Measurements from ENCODE around the gene ESR2. TPM values are rescaled to one million over a fixed set of nuclear protein-coding genes. Genes with fewer than 3 reads are reported as not detected.

Gene ESR2
- total RNA-seq, 6 experiments from 2014 or later = not detected

DNA sequence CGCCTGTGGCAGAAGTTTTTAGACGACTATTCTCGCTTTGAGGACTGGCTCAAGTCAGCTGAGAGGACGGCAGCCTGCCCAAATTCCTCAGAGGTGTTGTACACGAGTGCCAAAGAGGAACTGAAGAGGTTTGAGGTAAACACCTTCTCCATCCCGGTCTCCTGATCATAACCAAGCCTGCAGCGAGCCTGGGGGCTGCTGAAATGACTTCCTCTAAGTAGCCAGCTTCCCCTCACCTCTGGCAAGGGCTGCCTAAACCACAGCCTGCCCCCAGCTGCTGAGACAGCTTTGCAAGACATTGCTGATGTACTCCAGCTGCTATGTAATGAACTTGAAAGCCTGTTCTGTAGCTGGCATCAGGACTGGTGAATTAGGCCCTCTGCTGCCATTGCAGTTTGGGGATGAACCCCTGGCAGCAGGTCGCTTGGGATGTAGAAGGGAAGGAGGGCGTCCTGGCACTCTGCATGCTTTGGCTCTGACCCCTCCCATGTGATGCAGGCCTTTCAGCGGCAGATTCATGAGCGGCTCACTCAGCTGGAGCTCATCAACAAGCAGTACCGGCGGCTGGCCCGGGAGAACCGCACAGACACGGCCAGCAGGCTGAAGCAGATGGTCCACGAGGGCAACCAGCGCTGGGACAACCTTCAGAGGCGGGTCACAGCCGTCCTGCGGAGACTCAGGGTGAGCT, 84.6 kb downstream of the ESR2 start:
- peaks cover 3% of the 10 kb centered on the region for H3K27me3 Mint-ChIP-seq (ENCODE audit: insufficient read depth)
- H3K4me3 Mint-ChIP-seq = no peak overlapping the region
- H3K9me3 Mint-ChIP-seq = no peaks in the 10 kb centered on the region
- no peak overlapping the region for H3K27ac Mint-ChIP-seq
- no peak for TF ChIP-seq CTCF (IDR thresholded peaks at IDR 0.05)
- peaks cover 9% of the 10 kb centered on the region; the same call in 1 of the 2 replicates for H3K4me1 Mint-ChIP-seq (ENCODE audit: low read depth)
- no peak for DNase-seq
- H3K36me3 Mint-ChIP-seq (ENCODE audit: low read depth) = no peaks in the 10 kb centered on the region

- peaks cover 9% of the 10 kb centered on the region; the same call in 1 of the 2 replicates for H3K4me1 Mint-ChIP-seq (ENCODE audit: low read depth)
- TF ChIP-seq CTCF (IDR thresholded peaks at IDR 0.05) = no peak
- H3K4me3 Mint-ChIP-seq = no peak overlapping the region
- DNase-seq = no peak
- no peaks in the 10 kb centered on the region for H3K9me3 Mint-ChIP-seq
- no peaks in the 10 kb centered on the region for H3K36me3 Mint-ChIP-seq (ENCODE audit: low read depth)
- H3K27me3 Mint-ChIP-seq (ENCODE audit: insufficient read depth) = peaks cover 3% of the 10 kb centered on the region
- no peak overlapping the region for H3K27ac Mint-ChIP-seq
Observed at GRCh38 chr14:64208981-64209380, 85.2 kb downstream of the ESR2 start.

GRCh38 chr14:64208261-64208660, 85.9 kb downstream of the ESR2 start:
- no peak overlapping the region for H3K4me3 Mint-ChIP-seq

DNA sequence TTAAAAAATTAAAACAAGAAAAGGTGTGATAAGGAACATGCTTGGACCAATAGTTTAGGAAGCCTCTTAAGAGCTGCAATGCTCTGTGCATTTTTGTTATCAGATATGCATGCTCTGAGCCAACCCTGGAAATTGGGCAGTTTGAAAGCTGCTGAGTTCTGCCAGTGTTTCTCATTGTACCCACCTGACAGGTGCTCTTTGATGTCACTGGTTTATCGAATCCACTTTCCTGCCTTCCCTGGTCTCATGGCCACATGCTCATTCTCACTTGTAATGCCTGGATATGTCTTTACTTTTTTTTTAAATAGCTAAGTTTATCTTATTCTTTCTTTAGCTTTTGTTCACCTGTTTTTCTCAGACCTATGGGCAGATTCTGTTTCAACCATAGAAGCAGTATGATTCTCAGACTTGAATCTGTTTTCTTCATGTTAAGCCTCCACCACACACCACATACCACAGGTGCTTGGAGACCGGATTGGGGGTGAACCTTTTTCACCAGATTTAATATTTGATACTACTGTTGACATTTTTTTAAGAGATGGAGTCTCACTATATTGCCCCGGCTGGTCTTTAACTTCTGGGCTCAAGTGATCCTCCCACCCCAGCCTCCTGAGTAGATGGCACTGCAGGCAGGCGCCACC, 90.7 kb downstream of the ESR2 start:
- DNase-seq = no peak
- H3K27me3 Mint-ChIP-seq (ENCODE audit: insufficient read depth) = peaks cover 4% of the 10 kb centered on the region
- H3K36me3 Mint-ChIP-seq (ENCODE audit: low read depth) = no peaks in the 10 kb centered on the region
- no peak overlapping the region for H3K4me3 Mint-ChIP-seq
- no peaks in the 10 kb centered on the region for H3K4me1 Mint-ChIP-seq (ENCODE audit: low read depth)
- no peak for TF ChIP-seq CTCF (IDR thresholded peaks at IDR 0.05)
- H3K27ac Mint-ChIP-seq = no peak overlapping the region
- H3K9me3 Mint-ChIP-seq = no peaks in the 10 kb centered on the region

More at GRCh38 chr14:64208261-64208660, 85.9 kb downstream of the ESR2 start:
- Mint-ChIP-seq H3K27ac (no peak overlapping the region), H3K27me3 (ENCODE audit: insufficient read depth) (peaks cover 3% of the 10 kb centered on the region), H3K36me3 (ENCODE audit: low read depth) (no peaks in the 10 kb centered on the region), H3K4me1 (ENCODE audit: low read depth) (peaks cover 9% of the 10 kb centered on the region; the same call in 1 of the 2 replicates), H3K9me3 (no peaks in the 10 kb centered on the region)
- no peak for DNase-seq
- TF ChIP-seq CTCF (IDR thresholded peaks at IDR 0.05) = no peak

DNA sequence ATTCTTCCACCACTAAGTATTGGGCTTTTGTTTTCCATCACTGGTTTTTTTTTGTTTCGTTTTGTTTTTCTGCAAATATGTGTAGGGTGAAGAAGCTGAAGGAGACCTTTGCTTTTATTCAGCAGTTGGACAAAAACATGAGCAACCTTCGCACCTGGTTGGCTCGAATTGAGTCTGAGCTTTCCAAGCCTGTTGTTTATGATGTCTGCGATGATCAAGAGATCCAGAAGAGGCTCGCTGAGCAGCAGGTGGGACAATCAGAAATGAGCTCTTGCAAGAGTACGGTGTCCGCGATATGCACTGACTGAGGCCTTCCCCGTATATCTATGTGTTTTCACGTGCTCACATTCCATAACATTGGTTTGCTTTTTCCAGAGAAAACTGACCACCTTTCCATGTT, 91.5 kb downstream of the ESR2 start:
- no peaks in the 10 kb centered on the region for H3K9me3 Mint-ChIP-seq

More for the DNA sequence above, 91.5 kb downstream of the ESR2 start:
- Mint-ChIP-seq H3K27me3 (ENCODE audit: insufficient read depth) (peaks cover 4% of the 10 kb centered on the region), H3K27ac (no peak overlapping the region), H3K4me3 (no peak overlapping the region), H3K4me1 (ENCODE audit: low read depth) (peaks cover 2% of the 10 kb centered on the region; the same call in 1 of the 2 replicates), H3K36me3 (ENCODE audit: low read depth) (no peaks in the 10 kb centered on the region)
- TF ChIP-seq CTCF (IDR thresholded peaks at IDR 0.05) = no peak
- DNase-seq = no peak
